Ovary (tissue), 3 donors: Measurements from ENCODE around the gene ARID1B.

Source experiments
- POLR2A ChIP-seq: fragments of 450-650 bp; IDR thresholded peaks from one replicate; pipeline ENCODE4 v1.6.1; 2017; ENCODE audit warnings: antibody characterized with exemption, mild to moderate bottlenecking, moderate library complexity
- TF ChIP-seq, protein P1 (sequence below), 3 donors: fragments of 450-650 bp in 2 of 3; fragments of 200-600 bp in 1 of 3; IDR thresholded peaks; one replicate each; pipeline versions ENCODE4 v1.5.1 to v1.8.0; 2016 to 2022; ENCODE audit warnings: antibody characterized with exemption in 3 of 3, mild to moderate bottlenecking in 1 of 3
- donor health status: DM: no; HTN: no; CAD: no.

DNA sequence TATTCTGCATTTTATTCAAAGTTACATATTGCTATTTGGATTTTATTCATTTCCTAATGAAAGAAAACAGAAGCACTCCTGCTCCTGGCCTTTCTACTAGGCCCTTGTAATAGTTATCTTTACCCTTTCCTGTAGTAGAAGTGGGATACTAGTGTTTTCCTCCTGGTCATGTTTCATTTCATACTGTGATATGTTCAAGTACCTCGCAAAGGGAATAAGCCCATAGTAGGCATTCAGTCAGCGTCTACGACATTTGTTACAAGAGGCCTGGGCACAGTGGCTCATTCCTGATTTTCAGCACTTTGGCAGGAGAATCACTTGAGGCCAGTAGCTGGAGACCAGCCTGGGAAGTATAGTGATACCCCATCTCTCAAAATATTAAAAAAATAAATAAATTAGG is 154.1 kb downstream of the ARID1B start:
- TF ChIP-seq, protein P1, sequence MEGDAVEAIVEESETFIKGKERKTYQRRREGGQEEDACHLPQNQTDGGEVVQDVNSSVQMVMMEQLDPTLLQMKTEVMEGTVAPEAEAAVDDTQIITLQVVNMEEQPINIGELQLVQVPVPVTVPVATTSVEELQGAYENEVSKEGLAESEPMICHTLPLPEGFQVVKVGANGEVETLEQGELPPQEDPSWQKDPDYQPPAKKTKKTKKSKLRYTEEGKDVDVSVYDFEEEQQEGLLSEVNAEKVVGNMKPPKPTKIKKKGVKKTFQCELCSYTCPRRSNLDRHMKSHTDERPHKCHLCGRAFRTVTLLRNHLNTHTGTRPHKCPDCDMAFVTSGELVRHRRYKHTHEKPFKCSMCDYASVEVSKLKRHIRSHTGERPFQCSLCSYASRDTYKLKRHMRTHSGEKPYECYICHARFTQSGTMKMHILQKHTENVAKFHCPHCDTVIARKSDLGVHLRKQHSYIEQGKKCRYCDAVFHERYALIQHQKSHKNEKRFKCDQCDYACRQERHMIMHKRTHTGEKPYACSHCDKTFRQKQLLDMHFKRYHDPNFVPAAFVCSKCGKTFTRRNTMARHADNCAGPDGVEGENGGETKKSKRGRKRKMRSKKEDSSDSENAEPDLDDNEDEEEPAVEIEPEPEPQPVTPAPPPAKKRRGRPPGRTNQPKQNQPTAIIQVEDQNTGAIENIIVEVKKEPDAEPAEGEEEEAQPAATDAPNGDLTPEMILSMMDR (IDR thresholded peaks at IDR 0.05): no peak
- no peak for TF ChIP-seq POLR2A
